ENCODE measurements around the gene MARCHF2. TPM values are rescaled to one million over a fixed set of nuclear protein-coding genes. Genes with fewer than 3 reads are reported as not detected.

The MARCHF2 gene
- 45.0 and 50.6 TPM in 2 replicates for total RNA-seq
- long read RNA-seq: 0 reads

- TF ChIP-seq CTCF (IDR thresholded peaks at IDR 0.05): peak; percentile 76
- peak; percentile 99 for DNase-seq (ENCODE audit: extremely low spot score, unreplicated experiment)
- Mint-ChIP-seq H3K36me3 (ENCODE audit: unreplicated experiment) (no peaks in the 10 kb centered on the region), H3K9me3 (ENCODE audit: unreplicated experiment) (no peaks in the 10 kb centered on the region), H3K4me1 (ENCODE audit: unreplicated experiment) (peaks cover 16% of the 10 kb centered on the region), H3K27ac (ENCODE audit: unreplicated experiment) (no peak within 1 kb of the TSS), H3K27me3 (ENCODE audit: unreplicated experiment) (no peaks in the 10 kb centered on the region), H3K4me3 (ENCODE audit: unreplicated experiment) (peak within 1 kb of the TSS; percentile 56)
These were observed at the start of gene MARCHF2 for GRCh38 chr19:8412783-8413628. TSS of gene MARCHF2 (plus strand) at chr19:8413305. CDS start at chr19:8421841, 8,536 bp downstream.

- Mint-ChIP-seq H3K27me3 (ENCODE audit: unreplicated experiment) (no peaks in the 10 kb centered on the region), H3K9me3 (ENCODE audit: unreplicated experiment) (no peaks in the 10 kb centered on the region), H3K4me1 (ENCODE audit: unreplicated experiment) (peaks cover 49% of the 10 kb centered on the region), H3K36me3 (ENCODE audit: unreplicated experiment) (peaks cover 2% of the 10 kb centered on the region), H3K4me3 (ENCODE audit: unreplicated experiment) (peak within 1 kb of the TSS; percentile 79), H3K27ac (ENCODE audit: unreplicated experiment) (peak within 1 kb of the TSS; percentile 97)
- peak; percentile 21 for TF ChIP-seq CTCF (IDR thresholded peaks at IDR 0.05)
- DNase-seq (ENCODE audit: extremely low spot score, unreplicated experiment): peak; percentile 89
These were observed 49.0 kb upstream of the MARCHF2 start, which contains the start of gene ANGPTL4 for GRCh38 chr19:8363803-8364771. TSS of gene ANGPTL4 (plus strand) at chr19:8364155. CDS start at chr19:8364322, 167 bp downstream.

- H3K4me3 Mint-ChIP-seq (ENCODE audit: unreplicated experiment): no peak overlapping the region
- peaks cover 2% of the 10 kb centered on the region for H3K36me3 Mint-ChIP-seq (ENCODE audit: unreplicated experiment)
- H3K4me1 Mint-ChIP-seq (ENCODE audit: unreplicated experiment): peaks cover 49% of the 10 kb centered on the region
These were observed 47.0 kb upstream of the MARCHF2 start for GRCh38 chr19:8366121-8366581.

GRCh38 chr19:8366961-8367326 lies 46.2 kb upstream of the MARCHF2 start:
- H3K9me3 Mint-ChIP-seq (ENCODE audit: unreplicated experiment): no peaks in the 10 kb centered on the region
- no peaks in the 10 kb centered on the region for H3K27me3 Mint-ChIP-seq (ENCODE audit: unreplicated experiment)
- H3K27ac Mint-ChIP-seq (ENCODE audit: unreplicated experiment): peak overlapping the region; percentile 85
- H3K4me1 Mint-ChIP-seq (ENCODE audit: unreplicated experiment): peaks cover 45% of the 10 kb centered on the region
- DNase-seq (ENCODE audit: extremely low spot score, unreplicated experiment): no peak
- H3K36me3 Mint-ChIP-seq (ENCODE audit: unreplicated experiment): peaks cover 4% of the 10 kb centered on the region
- H3K4me3 Mint-ChIP-seq (ENCODE audit: unreplicated experiment): peak overlapping the region; percentile 54
- no peak for TF ChIP-seq CTCF (IDR thresholded peaks at IDR 0.05)

More at GRCh38 chr19:8366121-8366581, 47.0 kb upstream of the MARCHF2 start:
- TF ChIP-seq CTCF (IDR thresholded peaks at IDR 0.05): no peak
- Mint-ChIP-seq H3K27ac (ENCODE audit: unreplicated experiment) (peak overlapping the region; percentile 85), H3K27me3 (ENCODE audit: unreplicated experiment) (no peaks in the 10 kb centered on the region), H3K9me3 (ENCODE audit: unreplicated experiment) (no peaks in the 10 kb centered on the region)
- DNase-seq (ENCODE audit: extremely low spot score, unreplicated experiment): no peak

All from osteocyte (in vitro differentiated cells).